A549 treated with ZK216348 at 1 μM for 4 hours (cell line): ENCODE results near the gene GPANK1. TPM values are rescaled to one million over a fixed set of nuclear protein-coding genes. Genes with fewer than 3 reads are reported as not detected.

Experiments
- total RNA-seq: library from RNA; stranded (reverse); fragments of 200-300 nt; extraction: Qiagen RNA extraction; gene quantifications from 5 replicates; pipeline ENCODE4 v1.2.3, GENCODE V29; 2022; ENCODE audit warnings: low read depth

Gene GPANK1
- 9.6 to 16.8 TPM (median 12.8 TPM) in 5 replicates for total RNA-seq

DNA sequence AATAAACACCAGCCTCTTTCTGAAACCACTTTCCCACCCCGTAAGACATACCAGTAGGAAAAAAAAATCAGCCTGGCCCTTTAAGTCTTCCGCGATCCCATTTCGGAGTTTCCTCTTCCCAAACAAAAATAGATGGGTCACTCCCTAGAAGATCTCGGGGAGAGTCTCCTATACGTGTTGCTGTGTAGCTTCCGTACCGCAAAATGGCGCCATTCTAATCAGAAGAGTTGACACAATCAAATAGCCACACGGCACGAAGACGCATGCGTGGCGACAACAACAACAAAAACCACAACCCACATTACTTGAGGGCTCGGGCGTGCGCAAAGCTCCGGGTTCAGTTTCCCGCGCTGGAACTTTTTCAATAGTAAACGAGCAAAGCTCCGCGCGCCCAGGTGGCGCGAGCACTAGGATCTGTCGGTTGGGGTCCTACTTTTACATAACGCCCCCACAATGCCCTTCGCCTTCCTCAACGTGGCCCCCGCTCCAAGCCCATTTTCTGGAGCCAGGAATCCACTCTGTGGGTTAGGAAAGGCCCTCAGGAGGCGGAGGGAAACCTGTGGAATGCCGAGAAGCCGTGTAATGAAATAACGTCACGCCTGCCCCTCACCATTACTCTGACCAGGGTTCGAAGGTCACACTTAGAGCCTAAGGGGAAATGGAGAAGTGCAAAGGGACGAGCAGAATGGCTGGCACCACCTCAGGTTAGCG is at the start of gene GPANK1:
TSS of gene GPANK1 (minus strand) at position 208 of the 711 bp plus-strand sequence. CDS start 519 bp downstream, outside the sequence.

DNA sequence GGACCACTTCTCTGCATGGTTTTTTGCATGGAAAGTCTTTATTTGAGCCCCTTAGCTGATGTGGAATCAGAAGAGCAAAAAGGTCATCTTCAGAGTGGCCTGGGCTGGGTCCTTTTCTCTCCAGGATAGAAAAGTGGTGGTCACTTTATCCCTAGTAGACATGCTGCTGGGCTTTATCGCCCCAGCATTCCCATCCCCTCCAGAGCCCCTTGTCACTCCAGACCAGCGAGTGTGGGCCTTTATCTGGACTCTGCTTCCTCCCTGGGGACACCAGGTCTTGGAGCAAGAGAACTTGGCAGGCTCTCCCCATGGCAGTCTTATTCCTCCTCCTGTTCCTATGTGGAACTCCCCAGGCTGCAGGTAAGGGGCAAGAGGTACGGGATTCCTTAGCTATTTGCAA is 41.8 kb upstream of the GPANK1 start, which contains the start of gene LY6G6F:
TSS of gene LY6G6F (plus strand) at position 268 of the 400 bp plus-strand sequence. CDS start at position 309, 41 bp downstream.

DNA sequence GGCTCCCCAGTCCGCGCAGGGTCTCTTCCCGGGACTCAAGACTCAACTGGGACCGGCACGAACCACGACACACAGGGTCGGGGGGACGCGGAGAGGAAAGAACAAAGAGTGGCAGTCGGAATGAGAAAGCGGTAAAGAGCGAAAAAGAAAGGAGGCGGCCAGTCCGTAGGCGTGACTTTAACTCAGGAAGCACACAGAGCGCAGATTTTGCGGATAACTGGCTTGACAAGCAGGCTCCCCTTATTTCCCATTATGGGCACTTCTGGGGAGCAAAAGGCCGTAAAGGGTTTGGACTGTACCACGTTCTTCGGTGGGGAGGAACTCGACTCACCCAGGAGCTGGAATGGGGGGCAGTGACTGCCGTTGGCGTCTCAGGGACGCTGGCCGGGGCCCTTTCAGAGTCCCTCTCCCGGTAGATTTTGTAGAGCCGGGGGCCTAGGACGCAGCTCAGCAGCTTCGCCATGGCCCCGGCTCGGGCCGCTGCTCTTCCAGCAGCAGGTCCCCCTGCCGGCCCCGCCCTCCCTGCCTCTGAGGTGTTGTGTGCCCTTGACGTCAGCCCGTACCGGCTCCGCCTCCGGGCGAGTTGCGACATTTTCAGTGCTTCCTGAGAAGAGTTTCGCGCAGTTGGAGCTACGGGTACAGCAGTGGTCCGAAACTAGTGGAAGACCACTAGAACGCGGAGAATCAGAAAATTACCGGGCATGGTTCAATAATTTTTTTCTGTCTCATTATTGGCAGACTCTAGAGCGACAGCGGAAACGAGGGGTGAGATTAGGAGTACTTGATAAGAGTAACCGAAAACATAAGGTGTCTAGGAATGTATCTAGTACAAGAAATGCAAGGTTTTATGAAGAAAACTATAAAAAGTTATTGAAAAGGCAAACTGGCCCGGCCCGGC is 38.3 kb upstream of the GPANK1 start, which contains the start of gene ABHD16A:
TSS of gene ABHD16A (minus strand) at position 506 of the 898 bp plus-strand sequence. CDS start at position 463, 43 bp downstream.

DNA sequence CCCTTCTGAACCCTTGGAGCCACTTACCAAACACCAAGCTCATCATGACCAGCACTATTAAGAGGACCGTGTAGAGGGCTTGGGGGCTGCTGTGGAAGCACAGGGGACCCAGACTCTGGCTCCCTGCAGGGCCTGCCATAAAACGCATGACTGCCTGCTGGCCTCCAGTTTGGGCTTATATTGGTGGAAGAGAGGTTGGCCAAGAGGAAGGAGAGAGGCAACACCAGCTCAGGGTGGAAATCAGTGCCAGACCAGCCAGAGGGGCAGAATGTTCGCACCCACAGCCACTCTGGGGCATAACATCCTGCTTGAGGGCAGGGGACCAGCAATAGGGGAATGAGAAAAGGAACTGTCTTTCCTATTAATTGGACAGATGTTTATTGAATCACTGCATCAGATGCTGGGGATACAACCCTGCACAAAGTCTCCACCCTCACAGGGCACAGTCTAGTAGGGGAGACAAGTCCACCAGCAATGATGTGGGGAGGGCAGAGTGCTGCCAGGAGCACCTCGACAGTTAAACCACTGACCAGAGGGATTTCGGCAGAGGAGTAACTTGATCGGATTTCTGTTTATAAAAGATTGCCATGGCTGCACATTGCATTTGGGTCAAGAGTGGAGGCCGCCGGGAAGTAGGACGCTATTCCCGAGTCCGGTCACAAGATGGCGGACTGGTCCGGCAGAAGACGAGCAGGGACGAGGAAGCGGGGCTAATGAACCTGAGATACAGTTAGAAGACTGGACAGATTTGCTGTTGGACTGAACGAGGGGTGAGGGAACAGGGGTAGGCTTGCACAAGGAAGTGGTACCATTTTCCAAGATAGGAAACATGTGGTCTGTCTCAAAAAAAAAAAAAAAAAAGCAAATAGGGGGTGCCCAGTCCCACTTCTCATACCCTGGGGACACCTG is 15.7 kb upstream of the GPANK1 start, which contains the start of gene LY6G5C:
TSS of gene LY6G5C (minus strand) at position 842 of the 909 bp plus-strand sequence. CDS start at position 148, 694 bp downstream.

DNA sequence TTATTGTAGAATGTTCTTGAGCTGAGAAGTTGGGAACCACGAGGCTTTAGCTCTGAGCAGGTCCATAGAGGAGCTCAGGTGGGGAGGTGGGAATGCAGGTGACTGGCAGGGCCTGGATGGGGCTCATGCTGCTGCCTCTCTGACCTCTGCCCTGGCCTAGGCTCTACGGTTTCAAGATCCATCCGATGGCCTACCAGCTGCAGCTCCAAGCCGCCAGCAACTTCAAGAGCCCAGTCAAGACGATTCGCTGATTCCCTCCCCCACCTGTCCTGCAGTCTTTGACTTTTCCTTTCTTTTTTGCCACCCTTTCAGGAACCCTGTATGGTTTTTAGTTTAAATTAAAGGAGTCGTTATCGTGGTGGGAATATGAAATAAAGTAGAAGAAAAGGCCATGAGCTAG is 4.9 kb upstream of the GPANK1 start, which contains the start of gene LY6G5B:
TSS of gene LY6G5B (plus strand) at position 301 of the 400 bp plus-strand sequence. CDS start 975 bp downstream, outside the sequence.

DNA sequence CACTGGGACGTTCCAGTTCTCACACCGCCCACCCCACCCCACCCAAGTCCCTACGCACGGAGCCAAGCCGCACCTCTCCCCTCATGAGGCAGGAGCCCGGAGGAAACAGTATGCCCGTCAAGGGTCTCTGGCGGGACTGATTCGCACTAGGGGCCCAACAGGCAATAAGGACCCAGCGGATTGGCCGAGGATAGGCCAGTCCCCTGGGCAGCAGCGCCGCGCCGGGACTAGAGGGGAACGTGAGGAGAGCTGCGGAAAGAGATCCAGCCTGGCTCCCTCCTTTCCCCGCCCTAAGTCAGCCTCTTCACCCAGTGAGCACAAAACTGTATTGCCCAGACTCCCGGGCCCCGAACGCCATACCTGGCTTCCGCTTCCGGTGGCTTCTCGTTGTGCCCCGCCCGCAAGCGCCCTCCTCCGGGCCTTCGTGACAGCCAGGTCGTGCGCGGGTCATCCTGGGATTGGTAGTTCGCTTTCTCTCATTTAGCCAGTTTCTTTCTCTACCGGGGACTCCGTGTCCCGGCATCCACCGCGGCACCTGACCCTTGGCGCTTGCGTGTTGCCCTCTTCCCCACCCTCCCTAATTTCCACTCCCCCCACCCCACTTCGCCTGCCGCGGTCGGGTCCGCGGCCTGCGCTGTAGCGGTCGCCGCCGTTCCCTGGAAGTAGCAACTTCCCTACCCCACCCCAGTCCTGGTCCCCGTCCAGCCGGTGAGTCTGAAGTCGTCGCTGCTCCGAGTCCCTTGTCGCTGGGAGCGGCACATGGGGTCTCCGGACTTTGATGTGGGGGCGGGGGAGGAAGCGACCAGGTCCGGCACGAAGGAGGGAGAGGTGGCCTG is 922 bp upstream of the GPANK1 start, which contains the start of gene CSNK2B:
TSS of gene CSNK2B (plus strand) at position 580 of the 836 bp plus-strand sequence. CDS start 752 bp downstream, outside the sequence.

DNA sequence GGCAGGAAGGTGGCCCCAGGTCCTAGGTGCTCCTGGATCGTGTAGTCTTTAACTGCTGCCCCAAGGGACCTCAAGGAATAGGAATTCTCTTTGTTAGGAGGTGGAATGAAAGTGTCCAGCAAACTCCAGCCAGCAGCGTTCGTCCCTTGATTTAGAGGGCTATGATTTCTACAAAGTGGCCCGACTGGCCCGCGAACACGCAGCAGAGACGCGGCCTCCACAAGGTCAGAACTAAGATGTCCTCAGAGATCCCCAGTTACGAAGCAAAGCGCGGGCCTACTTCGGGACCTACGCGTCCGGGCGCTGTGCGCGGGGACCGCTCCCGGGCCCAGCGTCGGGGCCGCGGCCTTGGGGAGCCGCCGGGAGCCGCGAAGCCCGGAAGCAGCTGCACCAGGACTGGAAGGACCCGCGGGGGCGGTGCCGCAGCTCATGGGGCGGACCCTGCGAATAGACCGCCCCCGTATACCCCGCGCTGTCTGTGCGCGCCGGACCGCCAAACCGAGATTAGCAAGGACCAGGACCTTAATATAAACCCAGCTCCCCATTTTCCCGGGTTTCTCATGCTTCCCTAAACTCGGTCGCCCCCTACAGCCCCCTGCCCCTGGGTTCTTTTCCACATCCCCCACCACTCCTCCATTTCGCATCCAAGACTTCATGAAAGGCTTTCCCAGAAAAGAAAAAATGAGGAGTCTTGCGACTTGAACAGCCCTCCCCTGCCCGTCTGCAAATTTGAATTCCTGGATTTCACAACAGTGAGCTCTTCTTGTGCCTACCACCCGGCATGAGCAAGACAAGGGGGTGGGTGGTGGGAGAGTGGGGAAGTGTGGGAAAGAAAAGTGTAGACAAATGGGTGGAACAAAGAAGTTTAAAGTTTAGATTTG is 4.2 kb downstream of the GPANK1 start, which contains the start of gene C6orf47:
TSS of gene C6orf47 (minus strand) at position 398 of the 881 bp plus-strand sequence. CDS start 831 bp downstream, outside the sequence.

DNA sequence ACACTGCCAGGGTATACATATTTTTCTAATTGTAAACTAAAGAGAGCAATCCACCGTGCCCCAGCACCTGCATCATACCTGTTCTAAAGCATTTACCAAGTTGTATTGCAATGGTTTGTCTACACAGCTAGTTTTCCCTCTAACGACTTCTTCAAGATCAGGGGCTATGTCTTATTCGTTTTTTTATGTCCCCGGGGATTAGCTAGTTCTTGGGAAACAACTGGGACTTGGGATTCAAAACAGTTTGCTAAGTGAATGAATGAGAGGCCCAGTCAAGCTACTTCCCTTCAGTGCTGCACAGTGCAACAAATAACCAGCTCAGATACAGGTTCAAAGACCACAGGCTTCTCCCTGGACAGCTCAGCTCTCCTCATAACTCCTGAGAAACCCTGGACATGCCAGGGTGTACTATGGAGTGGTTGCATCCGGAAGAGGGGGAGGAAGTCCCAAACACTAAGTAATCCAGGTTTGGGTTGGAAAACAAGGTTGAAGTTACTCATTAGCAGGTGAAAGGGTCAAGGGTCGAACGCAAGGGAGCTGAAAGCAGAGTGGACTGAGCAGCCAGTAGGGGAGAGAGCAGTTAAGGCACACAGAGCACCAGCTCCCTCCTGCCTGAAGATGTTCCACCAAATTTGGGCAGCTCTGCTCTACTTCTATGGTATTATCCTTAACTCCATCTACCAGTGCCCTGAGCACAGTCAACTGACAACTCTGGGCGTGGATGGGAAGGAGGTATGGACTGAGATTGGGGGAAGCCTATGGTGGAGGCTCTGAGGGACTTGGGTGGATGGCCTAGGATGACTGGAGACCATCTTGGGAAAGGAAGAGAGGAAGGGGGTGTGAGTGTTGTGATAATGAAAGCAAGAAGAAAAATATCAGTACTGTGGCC is 9.2 kb downstream of the GPANK1 start, which contains the start of gene APOM:
TSS of gene APOM (plus strand) at position 546 of the 889 bp plus-strand sequence. CDS start at position 619, 73 bp downstream.

DNA sequence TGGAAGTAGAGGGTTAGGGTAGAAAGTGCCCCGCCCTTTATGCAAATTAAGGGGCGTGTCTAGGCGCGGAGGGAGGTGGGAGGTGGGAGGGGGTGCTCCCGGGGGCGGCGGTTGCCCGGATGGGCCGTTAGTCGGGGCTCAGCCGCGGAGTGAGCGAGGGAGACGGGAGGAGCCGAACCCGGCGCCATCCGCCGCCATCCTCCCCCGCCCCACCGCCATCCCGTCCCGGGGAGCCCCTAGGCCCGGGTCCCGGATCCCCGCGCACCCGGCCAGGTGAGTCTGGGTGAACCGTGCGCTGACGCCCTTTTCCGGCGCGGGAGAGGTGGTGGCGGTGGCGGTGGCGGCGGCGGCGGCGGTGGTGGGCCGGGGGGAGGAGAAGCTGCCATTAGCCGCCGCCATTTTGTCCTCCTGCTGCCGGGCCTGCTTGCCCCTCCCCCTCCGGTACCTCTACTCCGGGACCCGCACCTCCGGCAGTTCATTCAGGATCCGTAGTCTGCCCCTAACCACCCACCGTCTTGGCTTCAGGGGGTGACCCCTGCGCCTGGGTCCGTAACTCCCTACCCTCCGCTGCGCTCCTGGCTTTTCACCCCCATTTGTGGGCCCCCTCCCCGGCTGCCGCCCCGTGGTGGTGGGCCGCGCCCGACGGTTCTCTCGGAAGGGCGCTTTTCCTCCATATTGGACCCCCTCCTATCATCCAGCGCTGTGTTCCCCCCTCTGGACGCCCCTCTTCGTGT is 44.0 kb downstream of the GPANK1 start, which contains the start of gene PRRC2A:
TSS of gene PRRC2A (plus strand) at position 130 of the 734 bp plus-strand sequence. CDS start 2,075 bp downstream, outside the sequence.

DNA sequence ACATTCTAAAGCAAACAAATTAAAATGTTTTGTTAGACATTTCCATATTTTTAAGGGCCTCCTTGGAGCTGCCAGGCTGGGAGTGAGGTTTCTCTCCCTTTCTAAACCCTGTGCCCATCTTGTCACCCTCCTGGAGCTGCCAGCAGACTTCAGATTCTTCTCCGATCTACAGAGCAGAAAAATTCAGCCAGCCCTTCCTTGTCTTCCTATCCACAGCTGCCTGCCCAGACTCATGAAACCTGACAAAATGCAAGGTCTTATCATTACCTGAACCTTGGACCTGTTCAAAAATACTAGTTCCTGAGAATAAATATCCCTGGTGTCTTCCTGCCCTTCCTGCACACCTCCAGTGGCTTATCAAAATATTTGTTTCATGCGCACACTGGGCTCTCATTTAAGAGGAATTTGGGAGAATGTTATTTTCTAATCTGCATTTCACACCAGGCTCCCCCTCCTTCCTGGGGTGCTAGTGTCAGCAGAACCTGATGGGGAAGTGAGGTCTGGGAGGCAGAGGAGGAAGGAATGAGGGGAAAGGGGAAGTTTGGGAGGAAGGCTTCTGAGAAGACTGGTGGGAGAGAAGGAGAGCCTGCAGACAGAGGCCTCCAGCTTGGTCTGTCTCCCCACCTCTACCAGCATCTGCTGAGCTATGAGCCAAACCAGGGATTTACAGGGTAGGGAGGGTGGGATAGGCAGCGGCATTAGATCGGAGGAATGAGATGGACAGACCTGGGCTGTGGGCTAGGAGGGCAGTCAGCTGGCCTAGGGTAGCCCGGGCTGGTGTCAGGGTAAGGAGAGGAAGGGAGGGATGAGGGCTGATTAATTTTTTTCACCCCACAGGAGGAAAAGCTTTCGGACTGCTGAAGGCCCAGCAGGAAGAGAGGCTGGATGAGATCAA is 49.9 kb downstream of the GPANK1 start, which contains the start of gene AIF1:
TSS of gene AIF1 (plus strand) at position 551 of the 895 bp plus-strand sequence. CDS start at position 647, 96 bp downstream.

Other genes starting within 250 kb of the GPANK1 start
- gene MICB, start 166.9 kb downstream of the GPANK1 start, total RNA-seq: 5.2 to 8.6 TPM (median 7.9 TPM) in 5 replicates
- gene MCCD1, start 136.0 kb downstream of the GPANK1 start, total RNA-seq: not detected in 5 replicates
- gene DDX39B, start 123.0 kb downstream of the GPANK1 start, total RNA-seq: 359 to 433 TPM (median 396 TPM) in 5 replicates
- gene ATP6V1G2, start 118.4 kb downstream of the GPANK1 start, total RNA-seq: 0.33 to 1.3 TPM (median 0.69 TPM) in 5 replicates
- gene NFKBIL1, start 117.4 kb downstream of the GPANK1 start, total RNA-seq: 5.9 to 13.0 TPM (median 12.5 TPM) in 5 replicates
- gene LTA, start 92.7 kb downstream of the GPANK1 start, total RNA-seq: not detected in 5 replicates
- gene TNF, start 89.4 kb downstream of the GPANK1 start, total RNA-seq: 0.08 TPM in 1 of 5 replicates, not detected in the others
- gene LTB, start 82.6 kb downstream of the GPANK1 start, total RNA-seq: 0.21 to 0.76 TPM (median 0.45 TPM) in 4 of 5 replicates, not detected in the other
- not detected in 5 replicates for gene LST1, start 78.7 kb downstream of the GPANK1 start, total RNA-seq
- gene NCR3, start 72.0 kb downstream of the GPANK1 start, total RNA-seq: not detected in 5 replicates
- not detected in 5 replicates for gene AIF1, start 49.8 kb downstream of the GPANK1 start, total RNA-seq
- 59.3 to 94.8 TPM (median 86.5 TPM) in 5 replicates for gene PRRC2A, start 44.3 kb downstream of the GPANK1 start, total RNA-seq
- gene BAG6, start 12.3 kb downstream of the GPANK1 start, total RNA-seq: 100 to 165 TPM (median 145 TPM) in 5 replicates
- gene APOM, start 9.1 kb downstream of the GPANK1 start, total RNA-seq: 2.2 to 3.7 TPM (median 3.5 TPM) in 5 replicates
- gene C6orf47, start 4.2 kb downstream of the GPANK1 start, total RNA-seq: 11.1 to 14.5 TPM (median 12.9 TPM) in 5 replicates
- 168 to 192 TPM (median 170 TPM) in 5 replicates for gene CSNK2B, start 1.1 kb upstream of the GPANK1 start, total RNA-seq
- gene LY6G5B, start 5.0 kb upstream of the GPANK1 start, total RNA-seq: 3.2 to 6.4 TPM (median 5.2 TPM) in 5 replicates
- 1.1 to 1.6 TPM (median 1.5 TPM) in 5 replicates for gene LY6G5C, start 16.1 kb upstream of the GPANK1 start, total RNA-seq
- gene ABHD16A, start 38.3 kb upstream of the GPANK1 start, total RNA-seq: 13.2 to 19.1 TPM (median 17.6 TPM) in 5 replicates
- gene LY6G6F, start 41.9 kb upstream of the GPANK1 start, total RNA-seq: not detected in 5 replicates
- gene LY6G6D, start 50.4 kb upstream of the GPANK1 start, total RNA-seq: not detected in 5 replicates
- 0.20 to 0.42 TPM (median 0.29 TPM) in 3 of 5 replicates, not detected in the others for gene LY6G6C, start 56.7 kb upstream of the GPANK1 start, total RNA-seq
- not detected in 5 replicates for gene MPIG6B, start 58.4 kb upstream of the GPANK1 start, total RNA-seq
- 27.1 to 32.0 TPM (median 31.7 TPM) in 5 replicates for gene DDAH2, start 64.3 kb upstream of the GPANK1 start, total RNA-seq
- gene CLIC1, start 71.5 kb upstream of the GPANK1 start, total RNA-seq: 433 to 509 TPM (median 491 TPM) in 5 replicates
- gene MSH5, start 75.0 kb upstream of the GPANK1 start, total RNA-seq: 13.3 to 18.7 TPM (median 13.6 TPM) in 5 replicates
- 3.7 to 5.9 TPM (median 4.9 TPM) in 5 replicates for gene SAPCD1, start 97.7 kb upstream of the GPANK1 start, total RNA-seq
- 0.53 to 2.7 TPM (median 1.1 TPM) in 5 replicates for gene VWA7, start 112.3 kb upstream of the GPANK1 start, total RNA-seq
- gene VARS1, start 130.8 kb upstream of the GPANK1 start, total RNA-seq: 43.4 to 61.7 TPM (median 60.4 TPM) in 5 replicates
- gene LSM2, start 142.0 kb upstream of the GPANK1 start, total RNA-seq: 52.1 to 67.9 TPM (median 59.7 TPM) in 5 replicates
- 1.4 to 2.2 TPM (median 1.9 TPM) in 5 replicates for gene HSPA1L, start 150.3 kb upstream of the GPANK1 start, total RNA-seq
- gene HSPA1A, start 150.5 kb upstream of the GPANK1 start, total RNA-seq: 129 to 401 TPM (median 295 TPM) in 5 replicates
- 78.0 to 284 TPM (median 227 TPM) in 5 replicates for gene HSPA1B, start 162.7 kb upstream of the GPANK1 start, total RNA-seq
- 20.9 to 35.3 TPM (median 29.4 TPM) in 5 replicates for gene NEU1, start 197.8 kb upstream of the GPANK1 start, total RNA-seq
- 0.18 to 0.50 TPM (median 0.29 TPM) in 3 of 5 replicates, not detected in the others for gene SLC44A4, start 214.0 kb upstream of the GPANK1 start, total RNA-seq
- gene EHMT2, start 232.7 kb upstream of the GPANK1 start, total RNA-seq: 17.2 to 32.6 TPM (median 30.9 TPM) in 5 replicates
- gene ZBTB12, start 237.1 kb upstream of the GPANK1 start, total RNA-seq: 2.0 to 5.0 TPM (median 4.5 TPM) in 5 replicates